Right lung (tissue), 5 donors: ENCODE data around the gene AP3B2. TPM values are rescaled to one million over a fixed set of nuclear protein-coding genes. Genes with fewer than 3 reads are reported as not detected.

ENCODE experiments used
- polyA plus RNA-seq, 5 donors: library from polyadenylated mRNA; unstranded; fragments of 120-200 nt; gene quantifications; one replicate each; pipeline versions ENCODE4 v1.2.1 to v1.2.3, GENCODE V29; 2013; ENCODE audit warnings: inconsistent platforms in 1 of 5, low replicate concordance in 1 of 5; ENCODE audit not compliant: insufficient read length in 5 of 5, insufficient read depth in 1 of 5

Gene AP3B2
- polyA plus RNA-seq, 5 donors: 1.5 to 3.4 (median 2.5) TPM

Other genes with a start within 250 kb of the AP3B2 start
- 1,000 to 10,000 TPM; 1,984 to 3,042 (median 2,162) TPM for gene RPS17, start 169.4 kb downstream of the AP3B2 start, polyA plus RNA-seq
- 1 to 10 TPM; 2.4 to 4.4 (median 3.1) TPM for gene CPEB1, start 62.5 kb downstream of the AP3B2 start, polyA plus RNA-seq
- 1 to 10 TPM in 1 of 5 donors, under 1 TPM in 4; 0.24 to 1.9 (median 0.31) TPM for gene FSD2, start 96.2 kb upstream of the AP3B2 start, polyA plus RNA-seq
- gene WHAMM, start 99.8 kb upstream of the AP3B2 start, polyA plus RNA-seq: 10 to 100 TPM in 4 of 5 donors, 1 to 10 TPM in 1; 10.0 to 13.6 (median 12.5) TPM
- 10 to 100 TPM; 14.7 to 23.0 (median 19.1) TPM for gene HOMER2, start 242.8 kb upstream of the AP3B2 start, polyA plus RNA-seq